ENCODE data around the gene PSME1. TPM values are rescaled to one million over a fixed set of nuclear protein-coding genes. Genes with fewer than 3 reads are reported as not detected.

The PSME1 gene
- 128 and 137 TPM in 2 replicates for total RNA-seq

DNA sequence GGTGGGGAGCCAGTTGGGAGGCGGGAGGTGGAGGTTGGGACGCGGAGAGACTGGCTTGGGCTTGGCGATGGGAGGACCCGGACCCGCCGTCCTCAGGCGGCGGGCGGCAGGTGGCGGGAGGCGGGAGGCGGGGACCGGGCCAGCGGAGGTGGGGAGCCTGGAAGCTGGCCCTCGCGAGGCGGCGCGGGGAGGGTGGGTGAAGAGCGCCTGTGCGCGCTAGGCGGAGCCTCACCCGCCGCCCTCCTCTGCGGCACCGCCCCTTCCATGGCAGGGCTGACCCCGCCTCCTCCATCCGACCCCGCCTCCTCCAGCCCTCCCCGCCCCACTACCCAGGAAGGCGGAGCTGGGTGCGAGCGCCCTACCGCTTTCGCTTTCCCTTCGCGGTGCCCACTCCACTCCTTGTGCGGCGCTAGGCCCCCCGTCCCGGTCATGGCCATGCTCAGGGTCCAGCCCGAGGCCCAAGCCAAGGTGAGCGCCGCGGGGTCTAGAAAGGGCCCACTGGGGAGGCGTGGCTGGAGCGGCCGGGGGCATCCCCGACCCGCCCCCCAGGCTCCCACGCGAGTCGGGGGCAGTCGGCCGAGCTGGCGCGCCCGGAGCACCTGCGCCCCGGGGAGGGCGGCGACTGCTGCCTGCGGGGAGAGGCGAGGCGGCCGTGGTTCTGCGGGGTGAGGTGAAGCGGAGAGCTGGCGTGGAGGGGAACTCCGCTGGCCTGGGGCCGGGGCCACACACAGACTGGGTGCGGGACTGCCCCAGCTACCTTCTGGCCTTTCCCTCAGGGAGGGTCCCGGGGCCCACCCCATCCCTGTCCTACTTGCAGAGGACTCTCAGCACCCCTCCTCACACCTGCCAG is at the start of gene PSME1:
Gene PSME1 (plus strand): TSS at position 361 of the 850 bp plus-strand sequence. CDS start 69 bp downstream, at position 430.

DNA sequence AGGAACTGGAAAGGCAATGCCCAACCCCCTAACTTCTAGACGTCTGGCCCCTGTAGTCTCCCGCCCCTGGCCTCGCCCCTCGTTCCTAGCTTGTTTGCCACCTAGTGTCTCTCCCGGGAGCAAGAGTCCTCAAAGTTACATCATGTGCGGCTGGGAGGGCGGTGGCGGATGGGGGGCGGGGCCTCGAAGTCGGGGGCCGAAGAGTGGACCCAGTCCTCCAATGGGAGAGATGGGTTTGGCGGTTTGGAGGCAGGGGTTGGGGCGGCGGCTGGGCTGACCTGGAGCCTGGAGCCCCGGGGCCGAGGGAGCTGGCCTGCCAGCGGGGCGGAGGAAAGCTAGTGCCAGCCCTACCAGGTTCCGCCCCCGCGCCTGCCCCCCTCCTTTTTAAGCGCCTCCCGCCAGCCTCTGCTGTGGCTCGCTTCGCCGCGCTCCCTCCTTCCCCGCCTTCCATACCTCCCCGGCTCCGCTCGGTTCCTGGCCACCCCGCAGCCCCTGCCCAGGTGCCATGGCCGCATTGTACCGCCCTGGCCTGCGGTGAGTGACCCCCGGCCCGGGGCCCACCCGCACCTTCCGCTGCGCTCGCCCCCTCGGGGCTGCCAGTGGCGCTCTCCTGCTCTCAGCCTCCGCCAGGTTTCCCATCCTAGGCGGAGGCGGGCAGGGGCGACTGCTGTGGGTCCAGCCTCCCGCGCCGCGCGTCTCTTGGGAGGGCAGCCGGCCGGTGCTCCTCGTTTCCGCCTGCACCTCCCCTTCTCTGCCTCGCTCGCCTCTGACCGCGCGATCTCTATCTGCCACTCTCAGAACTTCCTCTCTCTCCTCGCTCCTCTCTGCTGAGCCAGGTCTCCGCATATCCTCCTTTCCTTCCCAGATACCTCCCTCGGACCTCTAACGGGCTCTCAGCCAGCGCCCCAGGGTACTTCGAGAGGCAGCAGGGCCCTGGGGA is 41.8 kb upstream of the PSME1 start, which contains the start of gene PCK2:
Gene PCK2 (plus strand): TSS at position 411 of the 940 bp plus-strand sequence. CDS start 95 bp downstream, at position 506.

GRCh38 chr14:24114532-24115421 is 21.2 kb upstream of the PSME1 start, which contains the start of the genes DCAF11 and NRL:
Gene DCAF11, plus strand, starts transcription at chr14:24114777. Its CDS starts 818 bp downstream, at chr14:24115595.
Gene NRL, minus strand, starts transcription at chr14:24114949. Its CDS starts 32,101 bp downstream, at chr14:24082848.

DNA sequence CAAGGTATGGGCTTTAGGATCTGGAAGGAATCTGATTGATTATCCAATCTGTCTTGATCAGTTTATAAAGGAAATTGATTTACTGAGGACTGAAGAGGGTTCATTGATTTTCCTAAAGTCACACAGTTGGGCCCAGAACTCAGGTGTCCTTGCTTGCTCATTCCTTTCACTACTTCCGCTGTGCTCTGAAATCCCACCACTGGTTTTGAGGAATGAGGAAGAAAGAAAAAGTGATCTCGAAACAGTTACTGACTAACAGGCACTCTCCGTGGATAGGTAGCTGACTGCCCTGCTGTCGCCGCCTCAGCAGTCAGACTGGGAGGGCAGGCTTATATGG is 5.6 kb upstream of the PSME1 start, which contains the start of gene FITM1:
Gene FITM1 (plus strand): TSS at position 280 of the 337 bp plus-strand sequence. CDS start 905 bp downstream, outside the sequence.

DNA sequence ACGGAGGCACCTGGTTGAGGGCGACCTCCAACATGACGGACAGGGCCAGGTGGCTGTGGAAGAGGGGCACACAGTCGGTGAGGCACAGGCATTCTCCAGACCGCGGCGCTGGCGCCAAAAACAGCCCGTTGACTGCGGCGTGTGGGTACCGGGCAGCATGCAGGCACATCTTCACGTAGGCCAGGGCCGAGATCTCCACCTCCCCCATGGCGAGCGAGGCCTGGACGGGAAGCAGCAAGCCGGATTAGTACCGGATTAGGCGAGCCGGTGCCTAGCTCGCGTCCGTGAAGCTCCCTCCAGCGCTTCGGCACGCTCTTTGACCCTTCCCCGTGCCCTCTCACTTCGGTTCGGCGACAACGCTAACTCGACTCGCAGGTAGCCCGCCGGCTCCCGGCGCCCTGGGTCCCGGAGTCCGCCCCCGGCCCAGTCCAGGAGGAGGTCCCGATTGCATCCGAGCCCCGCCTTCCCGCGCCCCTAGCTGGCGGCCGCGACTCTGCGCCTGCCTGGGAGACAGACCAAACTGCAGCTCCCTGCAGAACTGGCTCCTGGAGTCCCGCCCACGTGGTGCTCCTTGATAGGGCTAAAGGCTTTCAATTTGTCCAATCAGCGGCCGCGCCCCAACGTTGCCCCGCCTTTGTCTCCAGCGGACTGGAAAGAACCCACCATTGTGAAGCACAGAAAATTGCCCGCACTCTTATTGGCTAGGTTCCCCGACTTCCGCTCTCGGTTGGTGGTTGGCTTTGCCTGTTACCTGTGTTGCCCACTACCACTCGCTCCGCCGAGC is 5.3 kb downstream of the PSME1 start, which contains the start of gene EMC9:
Gene EMC9 (minus strand): TSS at position 495 of the 784 bp plus-strand sequence. CDS start 287 bp downstream, at position 208.

DNA sequence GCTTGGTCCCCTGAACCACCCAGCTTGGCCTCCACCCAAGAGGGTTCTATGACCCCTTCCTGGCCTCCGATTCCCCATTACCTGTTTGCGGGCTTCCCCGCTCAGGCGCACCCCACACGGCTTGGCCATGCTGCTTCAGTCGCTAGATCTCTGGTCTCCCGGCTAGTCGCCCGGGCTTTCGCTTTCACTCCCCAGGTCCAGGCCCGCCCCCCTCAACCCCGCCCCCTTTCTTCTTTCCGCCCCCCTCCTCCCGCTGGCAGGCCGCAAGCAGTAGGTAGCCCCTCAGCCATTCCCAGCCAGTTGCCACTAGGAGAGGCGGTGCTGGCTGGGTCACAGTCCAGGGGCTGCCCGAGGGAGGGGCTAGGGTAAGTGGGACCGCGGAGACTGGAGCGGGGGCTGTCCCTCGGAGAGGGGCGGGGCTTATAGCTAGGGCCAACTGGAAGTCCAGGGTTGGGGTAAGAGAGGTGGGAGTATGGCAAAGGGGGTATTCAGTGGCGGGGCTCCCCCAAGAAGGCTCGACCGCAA is 10.5 kb downstream of the PSME1 start, which contains the start of gene PSME2:
Gene PSME2 (minus strand): TSS at position 158 of the 525 bp plus-strand sequence. CDS start 29 bp downstream, at position 129.

GRCh38 chr14:24146978-24147760 is 11.2 kb downstream of the PSME1 start, which contains the start of gene RNF31:
Gene RNF31, plus strand, starts transcription at chr14:24147498. Its CDS starts 201 bp downstream, at chr14:24147699.

DNA sequence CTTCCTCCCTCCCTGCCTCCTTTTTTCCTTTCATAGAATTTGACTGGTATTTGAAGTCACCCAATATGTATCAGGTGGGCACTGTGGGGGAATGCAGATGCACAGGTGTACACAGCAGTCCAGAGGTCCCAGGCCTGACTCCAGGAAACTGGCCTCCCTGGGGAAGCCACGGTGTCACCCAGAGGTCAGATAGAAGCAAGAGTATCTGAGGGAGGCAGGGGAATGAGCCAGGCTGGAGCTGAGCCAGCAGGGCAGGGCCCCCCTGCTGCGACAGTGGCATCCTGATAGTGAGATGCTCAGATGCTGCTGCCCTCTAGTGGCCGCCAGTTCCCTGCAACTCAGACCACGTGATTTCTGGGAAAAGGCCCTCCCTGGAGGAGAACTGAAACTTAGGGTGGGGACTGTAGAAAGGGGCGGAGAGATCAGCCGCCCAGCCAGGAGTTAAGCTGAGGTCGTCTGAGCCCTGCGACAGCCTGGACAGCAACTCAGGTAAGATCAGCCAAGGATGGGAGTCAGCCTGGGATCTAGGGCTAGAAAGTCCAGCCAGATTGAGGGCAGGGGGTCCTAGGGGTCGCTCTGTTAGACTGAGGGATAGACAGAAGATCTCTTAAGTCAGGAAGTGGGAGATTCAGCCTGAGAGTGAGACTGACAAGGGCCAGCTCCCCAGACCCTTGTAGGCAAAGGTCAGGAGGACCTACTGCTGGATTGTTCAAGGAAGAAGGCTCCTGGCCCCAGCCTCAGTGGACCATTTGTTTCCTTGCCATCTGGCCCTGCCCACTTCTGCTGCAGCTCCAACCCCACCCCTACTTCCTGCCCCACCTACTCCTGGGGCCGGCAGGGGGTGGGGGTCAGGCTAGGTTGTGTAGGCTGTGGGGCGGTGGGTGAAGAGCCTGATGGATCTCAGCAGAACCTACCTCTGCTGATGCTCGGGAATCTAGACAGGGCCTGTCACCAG is 25.1 kb downstream of the PSME1 start, which contains the start of gene IRF9:
Gene IRF9 (plus strand): TSS at position 416 of the 955 bp plus-strand sequence. CDS start 880 bp downstream, outside the sequence.

GRCh38 chr14:24171422-24172260 is 35.6 kb downstream of the PSME1 start, which contains the start of gene REC8:
Gene REC8, plus strand, starts transcription at chr14:24172080. Its CDS starts 473 bp downstream, at chr14:24172553.

Other genes starting within 250 kb of the PSME1 start
- gene DHRS4, start 182.4 kb upstream of the PSME1 start, total RNA-seq: 52.9 and 53.3 TPM in 2 replicates
- 14.3 and 17.1 TPM in 2 replicates for gene DHRS4L2, start 147.3 kb upstream of the PSME1 start, total RNA-seq
- under 0.01 TPM in 2 replicates for gene CARMIL3, start 84.2 kb upstream of the PSME1 start, total RNA-seq
- not detected in 2 replicates for gene CPNE6, start 64.6 kb upstream of the PSME1 start, total RNA-seq
- gene PCK2, start 41.9 kb upstream of the PSME1 start, total RNA-seq: 63.3 and 65.6 TPM in 2 replicates
- 42.2 and 43.7 TPM in 2 replicates for gene DCAF11, start 21.4 kb upstream of the PSME1 start, total RNA-seq
- 0.59 and 2.9 TPM in 2 replicates for gene NRL, start 21.2 kb upstream of the PSME1 start, total RNA-seq
- not detected in 2 replicates for gene FITM1, start 5.5 kb upstream of the PSME1 start, total RNA-seq
- gene EMC9, start 5.4 kb downstream of the PSME1 start, total RNA-seq: 31.4 and 38.4 TPM in 2 replicates
- 70.1 and 79.7 TPM in 2 replicates for gene PSME2, start 10.4 kb downstream of the PSME1 start, total RNA-seq
- gene RNF31, start 11.3 kb downstream of the PSME1 start, total RNA-seq: 49.9 and 53.7 TPM in 2 replicates
- 36.3 and 39.8 TPM in 2 replicates for gene IRF9, start 25.1 kb downstream of the PSME1 start, total RNA-seq
- 54.3 and 64.6 TPM in 2 replicates for gene REC8, start 35.9 kb downstream of the PSME1 start, total RNA-seq
- 56.5 and 58.6 TPM in 2 replicates for gene IPO4, start 52.6 kb downstream of the PSME1 start, total RNA-seq
- gene TM9SF1, start 59.2 kb downstream of the PSME1 start, total RNA-seq: 58.4 and 59.5 TPM in 2 replicates
- 0.17 TPM in 1 of 2 replicates, not detected in the other for gene TSSK4, start 69.5 kb downstream of the PSME1 start, total RNA-seq
- gene CHMP4A, start 77.3 kb downstream of the PSME1 start, total RNA-seq: 32.4 and 48.6 TPM in 2 replicates
- 18.2 and 19.6 TPM in 2 replicates for gene MDP1, start 79.9 kb downstream of the PSME1 start, total RNA-seq
- gene NEDD8, start 96.2 kb downstream of the PSME1 start, total RNA-seq: 234 and 246 TPM in 2 replicates
- gene GMPR2, start 96.7 kb downstream of the PSME1 start, total RNA-seq: 53.1 and 54.3 TPM in 2 replicates
- gene TINF2, start 106.4 kb downstream of the PSME1 start, total RNA-seq: 52.6 and 56.7 TPM in 2 replicates
- 0.45 and 1.2 TPM in 2 replicates for gene TGM1, start 127.0 kb downstream of the PSME1 start, total RNA-seq
- gene RABGGTA, start 135.4 kb downstream of the PSME1 start, total RNA-seq: 32.1 and 33.9 TPM in 2 replicates
- gene DHRS1, start 163.6 kb downstream of the PSME1 start, total RNA-seq: 27.4 and 28.2 TPM in 2 replicates
- 17.2 and 18.5 TPM in 2 replicates for gene NOP9, start 163.7 kb downstream of the PSME1 start, total RNA-seq
- 1.3 and 1.8 TPM in 2 replicates for gene CIDEB, start 171.8 kb downstream of the PSME1 start, total RNA-seq
- 1.0 and 3.0 TPM in 2 replicates for gene LTB4R2, start 173.9 kb downstream of the PSME1 start, total RNA-seq
- 0.84 and 1.0 TPM in 2 replicates for gene LTB4R, start 175.3 kb downstream of the PSME1 start, total RNA-seq
- 0.15 and 0.17 TPM in 2 replicates for gene ADCY4, start 198.9 kb downstream of the PSME1 start, total RNA-seq
- 0.45 and 0.84 TPM in 2 replicates for gene RIPK3, start 203.8 kb downstream of the PSME1 start, total RNA-seq
- 25.4 and 28.4 TPM in 2 replicates for gene NFATC4, start 232.0 kb downstream of the PSME1 start, total RNA-seq

Data from bronchus fibroblast of lung (primary cell).